Stimulated activated CD4-positive, alpha-beta T cell treated with anti-CD3 and anti-CD28 coated beads, Interleukin-4, amount 100 ng/mL, for 24 hours (primary cell): ENCODE measurements around the gene DNAH1.

Source experiments
- DNase-seq: peaks from one replicate; pipeline ENCODE4 v3.0.0-alpha.2; 2020

The DNAH1 gene

GRCh38 chr3:52437326-52438103 is 121.4 kb downstream of the DNAH1 start:
- no peak for DNase-seq

- no peak for DNase-seq
These were observed 121.9 kb downstream of the DNAH1 start for GRCh38 chr3:52438104-52438376.

- DNase-seq: no peak
These were observed 122.7 kb downstream of the DNAH1 start for GRCh38 chr3:52438579-52439425.

GRCh38 chr3:52439426-52440248 is 123.5 kb downstream of the DNAH1 start:
- no peak for DNase-seq

- DNase-seq: no peak
These were observed 124.1 kb downstream of the DNAH1 start for GRCh38 chr3:52440249-52440551.

- no peak for DNase-seq
These were observed 124.6 kb downstream of the DNAH1 start for GRCh38 chr3:52440671-52441070.

GRCh38 chr3:52441091-52441771 is 125.1 kb downstream of the DNAH1 start:
- no peak for DNase-seq

GRCh38 chr3:52441772-52442332 is 125.7 kb downstream of the DNAH1 start:
- no peak for DNase-seq

- DNase-seq: no peak
These were observed 126.5 kb downstream of the DNAH1 start for GRCh38 chr3:52442409-52443267.

- no peak for DNase-seq
These were observed 127.1 kb downstream of the DNAH1 start for GRCh38 chr3:52443268-52443610.

GRCh38 chr3:52443791-52444687 is 127.9 kb downstream of the DNAH1 start:
- DNase-seq: no peak

- DNase-seq: peak; percentile 78
These were observed 129.0 kb downstream of the DNAH1 start, which contains the start of gene SEMA3G for GRCh38 chr3:52444860-52445793. Gene SEMA3G, minus strand, starts transcription at chr3:52445103. Its CDS starts 76 bp downstream, at chr3:52445027.

- DNase-seq: no peak
These were observed 129.9 kb downstream of the DNAH1 start for GRCh38 chr3:52446042-52446441.

GRCh38 chr3:52446631-52447511 is 130.8 kb downstream of the DNAH1 start:
- DNase-seq: peak; percentile 78

GRCh38 chr3:52447512-52448355 is 131.6 kb downstream of the DNAH1 start:
- no peak for DNase-seq
